Rectal smooth muscle tissue (tissue), 1 donor: ENCODE data around the gene PFN2.
"Not testable (repeated sequence)": the region's sequence is repeated elsewhere in the genome, so short reads cannot be mapped to it uniquely, and the experiment has no call there.

Source experiments
- H3K27ac ChIP-seq: one replicate; pipeline ENCODE4 v1.7.0; 2013; ENCODE audit warnings: low read depth, low read length, inconsistent platforms
- H3K27me3 ChIP-seq: one replicate; pipeline ENCODE4 v1.7.0; 2013; ENCODE audit warnings: low read length; ENCODE audit not compliant: control insufficient read depth, insufficient read depth
- H3K36me3 ChIP-seq: one replicate; pipeline ENCODE4 v1.7.0; 2013; ENCODE audit warnings: low read length; ENCODE audit not compliant: control insufficient read depth, insufficient read depth
- H3K4me1 ChIP-seq: one replicate; pipeline ENCODE4 v1.7.0; 2013; ENCODE audit warnings: low read length; ENCODE audit not compliant: control insufficient read depth, insufficient read depth
- H3K4me3 ChIP-seq: one replicate; pipeline ENCODE4 v1.7.0; 2013; ENCODE audit warnings: low read length
- H3K9ac ChIP-seq: one replicate; pipeline ENCODE4 v1.7.0; 2013; ENCODE audit warnings: low read length

PFN2 gene

DNA sequence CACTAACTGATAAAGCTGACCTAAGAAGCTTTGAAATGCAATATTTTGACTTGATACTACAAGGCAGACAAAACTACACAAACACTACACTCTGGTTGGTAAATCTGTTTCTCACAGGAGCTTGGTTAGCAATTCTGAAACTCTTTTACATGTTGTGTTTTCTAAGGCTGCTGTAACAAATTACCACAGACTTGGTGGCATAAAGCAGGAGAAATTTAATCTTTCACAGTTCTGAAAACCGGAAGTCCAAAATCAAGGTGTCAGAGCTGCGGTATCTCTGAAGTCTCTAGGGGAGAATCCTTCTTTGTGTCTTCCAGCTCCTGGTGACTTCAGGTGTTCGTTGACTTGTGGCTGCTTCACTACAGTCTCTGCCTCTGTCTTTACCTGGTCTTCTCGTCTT lies 12.9 kb upstream of the PFN2 start:
- Histone ChIP-seq H3K9ac (no peak overlapping the region), H3K36me3 (no peaks in the 10 kb centered on the region), H3K27ac (no peak overlapping the region), H3K27me3 (no peaks in the 10 kb centered on the region), H3K4me1 (no peaks in the 10 kb centered on the region), H3K4me3 (no peak overlapping the region)

- not testable (repeated sequence) for H3K4me1 ChIP-seq, H3K4me3 ChIP-seq, H3K9ac ChIP-seq, H3K36me3 ChIP-seq, H3K27me3 ChIP-seq, H3K27ac ChIP-seq
Measured at GRCh38 chr3:149983053-149983452, 12.4 kb upstream of the PFN2 start.

DNA sequence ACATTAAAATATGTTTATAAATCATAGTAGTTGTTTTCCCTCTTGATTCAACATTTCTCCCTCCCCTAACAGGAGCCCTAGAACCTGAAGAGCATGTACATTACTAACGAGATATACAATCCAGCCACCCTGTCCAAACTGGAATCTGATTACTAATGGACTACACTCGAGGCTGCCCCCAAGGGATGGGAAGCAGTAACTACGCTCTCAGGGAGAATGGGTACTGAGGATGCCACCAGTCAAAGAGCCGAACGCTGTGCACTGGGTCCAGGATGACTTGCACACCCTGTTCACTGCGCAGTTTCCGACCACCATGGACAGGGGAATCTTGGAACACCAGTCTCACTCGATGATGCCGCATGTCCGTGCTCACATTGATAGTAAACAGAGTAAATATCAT lies 11.3 kb upstream of the PFN2 start:
- H3K36me3 ChIP-seq, H3K9ac ChIP-seq, H3K27ac ChIP-seq, H3K4me3 ChIP-seq, H3K27me3 ChIP-seq, H3K4me1 ChIP-seq: not testable (repeated sequence)

DNA sequence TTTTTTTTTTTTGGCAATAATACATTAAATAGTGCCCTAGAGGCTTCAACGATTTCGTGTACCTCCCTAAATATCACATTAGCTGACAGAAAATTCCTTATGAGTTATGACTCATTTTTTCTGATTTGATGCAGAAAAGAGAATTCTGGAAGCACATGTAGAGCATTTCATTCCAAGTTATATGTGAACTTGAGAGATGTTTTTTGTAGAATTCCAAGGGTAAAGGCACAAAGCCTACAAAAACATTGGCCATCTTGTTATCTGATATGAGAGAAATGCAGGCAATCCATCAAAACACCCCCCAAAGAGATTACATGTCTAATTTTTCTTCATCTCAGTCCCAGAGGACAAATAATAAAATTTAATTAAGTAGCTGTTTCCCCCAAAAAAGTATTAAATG lies 6.7 kb upstream of the PFN2 start:
- no peak overlapping the region for H3K9ac ChIP-seq
- H3K27ac ChIP-seq, result no peak overlapping the region
- no peaks in the 10 kb centered on the region for H3K27me3 ChIP-seq
- no peaks in the 10 kb centered on the region for H3K36me3 ChIP-seq
- no peaks in the 10 kb centered on the region for H3K4me1 ChIP-seq
- H3K4me3 ChIP-seq, result no peak overlapping the region

DNA sequence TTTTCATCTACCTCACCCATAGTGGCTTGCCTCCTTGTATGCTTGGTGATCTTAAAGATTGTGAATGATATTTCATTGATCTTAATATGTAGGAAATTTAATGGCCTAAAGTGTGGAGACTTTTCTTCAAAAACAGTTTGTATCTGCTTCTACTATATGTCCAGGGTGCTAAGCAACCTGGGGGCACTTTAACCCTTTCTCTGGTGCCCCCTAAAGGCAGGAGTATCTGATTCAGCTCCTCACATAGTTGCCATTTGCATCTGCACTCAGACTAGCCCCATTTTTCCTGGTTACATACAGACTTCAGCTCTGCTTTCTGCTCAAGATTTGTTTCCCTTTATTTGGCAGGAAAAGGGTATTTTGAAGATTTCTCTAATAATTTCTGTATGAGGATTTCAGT lies 5.2 kb upstream of the PFN2 start:
- no peaks in the 10 kb centered on the region for H3K36me3 ChIP-seq
- no peaks in the 10 kb centered on the region for H3K4me1 ChIP-seq
- H3K4me3 ChIP-seq, result no peak overlapping the region
- H3K9ac ChIP-seq, result no peak overlapping the region
- H3K27me3 ChIP-seq, result no peaks in the 10 kb centered on the region
- H3K27ac ChIP-seq, result no peak overlapping the region

DNA sequence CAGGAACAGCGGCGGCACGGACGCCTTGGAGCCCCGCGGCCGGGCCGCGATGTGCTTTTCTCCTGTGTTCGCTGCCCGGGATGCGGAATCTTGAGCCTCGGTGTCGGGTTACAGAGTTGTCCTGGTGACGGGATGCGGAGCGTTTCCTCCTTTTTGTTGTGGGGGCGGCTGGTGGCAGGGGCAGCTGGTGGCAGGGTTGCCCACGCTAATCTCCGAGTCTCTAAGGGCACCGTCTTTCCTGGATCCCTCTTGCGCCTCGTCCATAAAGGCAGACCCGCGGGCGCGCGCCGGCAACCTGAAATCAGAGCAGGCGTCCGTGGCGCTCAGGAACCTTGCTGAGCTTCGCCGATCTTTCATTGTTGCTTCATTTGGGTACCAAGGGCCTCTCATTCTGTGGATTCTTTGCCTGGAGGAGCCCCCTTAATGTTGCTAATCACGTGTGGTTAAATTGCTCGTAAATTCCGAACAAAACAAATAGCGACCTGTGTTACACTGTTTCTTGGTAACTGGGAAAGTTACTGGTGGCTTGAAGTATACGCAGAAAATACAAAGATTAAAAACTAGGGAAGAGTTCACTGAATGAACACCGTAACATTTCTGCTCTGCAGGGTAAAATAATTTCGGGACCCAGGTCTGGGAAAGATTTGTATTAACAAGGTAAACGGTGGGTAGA lies 844 bp upstream of the PFN2 start:
- H3K27ac ChIP-seq, result peak overlapping the region; percentile 90
- no peaks in the 10 kb centered on the region for H3K27me3 ChIP-seq
- peak overlapping the region; percentile 2 for H3K9ac ChIP-seq
- H3K4me3 ChIP-seq, result peak overlapping the region; percentile 86
- H3K4me1 ChIP-seq, result no peaks in the 10 kb centered on the region
- H3K36me3 ChIP-seq, result no peaks in the 10 kb centered on the region

DNA sequence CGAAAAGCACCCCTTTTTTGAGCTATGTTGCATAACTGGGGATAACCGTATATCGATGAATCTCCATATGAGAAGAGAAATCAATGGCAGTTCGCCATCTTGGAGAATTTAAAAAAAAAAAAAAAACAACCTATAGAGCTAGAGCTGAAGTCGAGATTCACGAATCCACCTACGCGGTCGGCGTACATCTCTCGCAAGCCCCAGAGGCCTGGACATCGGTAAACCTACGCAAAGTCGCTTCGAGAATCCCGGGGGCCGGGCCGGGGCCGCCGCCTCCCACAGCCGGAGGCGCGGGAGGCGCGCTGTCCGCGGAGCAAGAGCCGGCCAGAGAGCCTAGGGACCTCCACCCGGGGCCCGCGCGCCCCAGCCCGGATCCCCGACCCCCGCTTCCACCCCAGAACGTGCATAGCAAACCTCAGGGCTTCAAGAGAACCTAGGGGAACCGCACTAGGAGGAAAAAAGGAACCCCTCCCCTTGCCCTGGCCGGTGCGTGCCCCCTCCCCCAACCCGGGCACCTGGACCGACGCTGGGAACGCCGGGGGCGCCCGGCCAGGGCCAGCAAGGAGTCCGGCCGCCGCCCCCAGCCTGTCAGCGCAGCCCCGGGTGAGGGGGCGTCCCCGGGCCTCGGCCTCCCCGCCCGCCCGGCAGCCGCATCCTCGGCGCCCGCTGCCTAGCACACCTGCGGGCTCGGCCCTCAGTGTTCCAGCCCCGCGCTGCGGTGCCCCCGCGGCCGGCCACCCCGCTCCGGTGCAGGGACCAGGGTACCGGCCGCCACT lies 567 bp downstream of the PFN2 start:
- peak overlapping the region; percentile 50 for H3K9ac ChIP-seq
- no peaks in the 10 kb centered on the region for H3K27me3 ChIP-seq
- peak overlapping the region; percentile 86 for H3K4me3 ChIP-seq
- H3K4me1 ChIP-seq, result no peaks in the 10 kb centered on the region
- peaks cover 3% of the 10 kb centered on the region for H3K36me3 ChIP-seq
- H3K27ac ChIP-seq, result peak overlapping the region; percentile 90

DNA sequence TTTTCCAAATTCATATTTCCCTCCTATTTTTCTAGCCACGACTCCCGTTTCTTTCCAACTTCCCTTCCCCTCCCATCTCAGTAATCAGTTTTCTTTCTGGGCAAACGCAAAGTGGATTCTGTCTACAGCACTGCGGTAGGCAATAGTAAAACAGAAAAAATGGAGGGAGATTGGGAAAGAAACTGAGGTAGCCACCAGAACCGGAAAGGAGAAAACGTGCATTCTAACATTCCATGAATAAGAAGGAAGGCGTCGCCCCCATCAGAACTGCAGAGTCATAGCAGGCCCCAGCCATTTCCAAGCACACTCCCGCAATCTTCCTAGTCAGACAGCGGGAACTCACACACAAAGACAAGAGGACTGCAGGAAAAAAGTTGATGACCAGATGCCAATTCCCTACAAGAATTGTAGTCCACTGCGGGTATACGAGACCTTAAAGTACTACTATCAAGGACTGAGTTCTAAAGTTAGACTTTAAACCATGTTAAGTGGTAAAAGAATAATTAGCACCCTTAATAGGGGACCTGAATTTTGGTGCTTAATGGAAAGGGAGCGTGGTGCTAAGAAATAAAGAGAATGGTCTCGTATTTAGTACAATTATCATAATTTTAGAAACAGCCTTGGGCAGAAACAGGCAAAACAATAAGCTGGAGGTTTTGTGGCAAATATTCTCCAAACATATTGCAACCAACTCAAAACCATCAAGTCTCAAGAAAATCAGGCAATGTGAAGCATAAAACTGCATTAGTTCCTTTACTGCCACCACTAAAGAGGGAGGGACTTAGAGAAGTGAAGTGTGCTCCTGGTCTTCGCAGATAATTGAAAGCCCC lies 1.4 kb downstream of the PFN2 start:
- Histone ChIP-seq H3K4me3 (peak overlapping the region; percentile 86), H3K36me3 (peaks cover 3% of the 10 kb centered on the region), H3K9ac (no peak overlapping the region), H3K4me1 (peaks cover 2% of the 10 kb centered on the region), H3K27ac (peak overlapping the region; percentile 74), H3K27me3 (no peaks in the 10 kb centered on the region)

- Histone ChIP-seq H3K4me3 (no peak overlapping the region), H3K4me1 (peaks cover 6% of the 10 kb centered on the region)
Measured at GRCh38 chr3:149968216-149968615, 2.5 kb downstream of the PFN2 start.

GRCh38 chr3:149967086-149967685 lies 3.5 kb downstream of the PFN2 start:
- Histone ChIP-seq H3K4me3 (no peak overlapping the region), H3K9ac (no peak overlapping the region)

More at GRCh38 chr3:149968216-149968615, 2.5 kb downstream of the PFN2 start:
- no peak overlapping the region for H3K9ac ChIP-seq
- H3K27me3 ChIP-seq, result no peaks in the 10 kb centered on the region
- H3K27ac ChIP-seq, result no peak overlapping the region
- peaks cover 3% of the 10 kb centered on the region for H3K36me3 ChIP-seq

DNA sequence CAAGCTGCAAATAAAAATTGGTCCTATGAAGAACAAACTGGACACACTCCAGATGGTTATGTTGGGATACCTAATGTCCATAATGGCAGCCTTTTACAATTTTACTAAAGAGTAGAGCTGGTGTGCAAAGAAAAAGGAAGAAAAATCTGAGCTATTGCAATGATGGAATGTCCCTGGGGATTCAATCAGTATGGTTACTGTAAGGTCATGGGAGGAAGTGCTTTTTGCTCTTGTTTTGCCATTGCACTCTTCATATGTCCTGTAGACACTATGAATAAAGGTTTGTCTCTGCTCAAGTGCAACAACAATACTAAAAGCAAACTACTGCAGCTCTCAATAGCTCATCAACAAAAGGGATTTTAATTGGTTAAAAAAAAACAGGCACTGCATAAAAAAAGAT lies 5.4 kb downstream of the PFN2 start:
- no peak overlapping the region for H3K9ac ChIP-seq
- H3K36me3 ChIP-seq, result peaks cover 3% of the 10 kb centered on the region
- H3K27ac ChIP-seq, result no peak overlapping the region
- H3K4me1 ChIP-seq, result peaks cover 6% of the 10 kb centered on the region
- no peaks in the 10 kb centered on the region for H3K27me3 ChIP-seq
- no peak overlapping the region for H3K4me3 ChIP-seq

More at GRCh38 chr3:149967086-149967685, 3.5 kb downstream of the PFN2 start:
- Histone ChIP-seq H3K27me3 (no peaks in the 10 kb centered on the region), H3K36me3 (peaks cover 3% of the 10 kb centered on the region), H3K4me1 (peaks cover 6% of the 10 kb centered on the region), H3K27ac (no peak overlapping the region)

GRCh38 chr3:149964291-149964690 lies 6.4 kb downstream of the PFN2 start:
- H3K4me3 ChIP-seq, result no peak overlapping the region
- H3K36me3 ChIP-seq, result peaks cover 3% of the 10 kb centered on the region
- peaks cover 6% of the 10 kb centered on the region for H3K4me1 ChIP-seq
- H3K9ac ChIP-seq, result no peak overlapping the region
- H3K27me3 ChIP-seq, result no peaks in the 10 kb centered on the region
- no peak overlapping the region for H3K27ac ChIP-seq
